Tibial nerve (tissue), 4 donors: ENCODE measurements around the gene NPR3. TPM values are rescaled to one million over a fixed set of nuclear protein-coding genes. Genes with fewer than 3 reads are reported as not detected.

Source experiments
- DNase-seq, 2 donors: peaks; one replicate each; pipeline ENCODE4 v3.0.0-alpha.2; 2019; ENCODE audit warnings: low spot score in 2 of 2
- H3K27ac ChIP-seq, 4 donors: fragments of 200-600 bp; sonication (generic) in 3 of 4; one replicate each; pipeline ENCODE4 v1.5.1; 2017 to 2019; ENCODE audit warnings: mild to moderate bottlenecking in 1 of 4
- H3K27me3 ChIP-seq, 2 donors: fragments of 200-600 bp; sonication (generic) in 1 of 2; one replicate each; pipeline versions ENCODE4 v1.5.1 to v1.6.0; 2017 to 2019
- H3K36me3 ChIP-seq, 3 donors: fragments of 200-600 bp; sonication (generic); one replicate each; pipeline ENCODE4 v1.5.1; 2018 to 2019
- H3K4me1 ChIP-seq, 4 donors: fragments of 200-600 bp; sonication (generic) in 3 of 4; one replicate each; pipeline ENCODE4 v1.5.1; 2017 to 2019
- H3K4me3 ChIP-seq, 4 donors: fragments of 200-600 bp; sonication (generic) in 3 of 4; one replicate each; pipeline ENCODE4 v1.5.1; 2017 to 2019; ENCODE audit warnings: mild to moderate bottlenecking in 1 of 4, moderate library complexity in 1 of 4
- H3K9me3 ChIP-seq, 4 donors: fragments of 200-600 bp; sonication (generic) in 3 of 4; one replicate each; pipeline ENCODE4 v1.5.1; 2017 to 2019
- CTCF ChIP-seq, 5 experiments: fragments of 200-600 bp in 3 of 5; fragments of 450-650 bp in 2 of 5; sonication (generic) in 3 of 5; IDR thresholded peaks; one replicate each; pipeline ENCODE4 v1.5.1; 2016 to 2019; ENCODE audit warnings: antibody characterized with exemption in 5 of 5, mild to moderate bottlenecking in 3 of 5, moderate library complexity in 2 of 5
- EP300 ChIP-seq, 2 donors: sonication (generic); formaldehyde crosslinking; IDR thresholded peaks; one replicate each; pipeline ENCODE4 v1.6.1; 2017; ENCODE audit warnings: antibody characterized with exemption in 2 of 2, mild to moderate bottlenecking in 1 of 2
- POLR2A ChIP-seq, 2 donors: fragments of 450-650 bp; IDR thresholded peaks; one replicate each; pipeline ENCODE4 v1.6.1; 2017; ENCODE audit warnings: antibody characterized with exemption in 2 of 2, mild to moderate bottlenecking in 2 of 2, moderate library complexity in 2 of 2
- WGBS, 2 donors: methylation state at CpG; one replicate each; pipeline ENCODE4 v1.1.5; 2018; 5-methylcytosine and 5-hydroxymethylcytosine counted together
- total RNA-seq, 4 donors: library from RNA; depleted of rRNA; stranded (reverse); fragments of >200 nt; gene quantifications; one replicate each; pipeline ENCODE4 v1.1.0, GENCODE V29; 2016

Gene NPR3
- total RNA-seq, 4 donors from 2014 or later, result 10.8 to 81.5 (median 32.5) TPM

GRCh38 chr5:32771037-32771436, 59.9 kb downstream of the NPR3 start:
- Histone ChIP-seq H3K27ac (no peak overlapping the region), H3K4me1 (no peaks in the 10 kb centered on the region), H3K4me3 (no peak overlapping the region), H3K9me3 (no peaks in the 10 kb centered on the region), H3K36me3 (no peaks in the 10 kb centered on the region), H3K27me3 (no peaks in the 10 kb centered on the region)
- no peak for DNase-seq
- WGBS, 2 donors, result 81% methylated on average over 9 of the region's 9 CpGs
- TF ChIP-seq EP300 (IDR thresholded peaks at IDR 0.05) (no peak), POLR2A (IDR thresholded peaks at IDR 0.05) (no peak), CTCF (IDR thresholded peaks at IDR 0.05) (no peak)

GRCh38 chr5:32773944-32774343, 62.8 kb downstream of the NPR3 start:
- H3K27ac ChIP-seq, result no peak overlapping the region
- TF ChIP-seq POLR2A (IDR thresholded peaks at IDR 0.05) (no peak), EP300 (IDR thresholded peaks at IDR 0.05) (no peak), CTCF (IDR thresholded peaks at IDR 0.05) (no peak)
- WGBS, 2 donors, result 86 to 100% methylated on average over 1 of the region's 1 CpG
- no peak overlapping the region for H3K4me3 ChIP-seq
- H3K9me3 ChIP-seq, result no peaks in the 10 kb centered on the region
- H3K4me1 ChIP-seq, result no peaks in the 10 kb centered on the region
- H3K36me3 ChIP-seq, result no peaks in the 10 kb centered on the region
- H3K27me3 ChIP-seq, result no peaks in the 10 kb centered on the region
- no peak for DNase-seq

- Histone ChIP-seq H3K36me3 (no peaks in the 10 kb centered on the region), H3K27ac (no peak overlapping the region), H3K27me3 (no peaks in the 10 kb centered on the region), H3K9me3 (no peaks in the 10 kb centered on the region), H3K4me3 (no peak overlapping the region), H3K4me1 (peaks cover 0 to 9% (median 0%) of the 10 kb centered on the region in 4 donors)
- no peak for DNase-seq
- TF ChIP-seq EP300 (IDR thresholded peaks at IDR 0.05) (no peak), POLR2A (IDR thresholded peaks at IDR 0.05) (no peak), CTCF (IDR thresholded peaks at IDR 0.05) (no peak)
Measured at GRCh38 chr5:32776200-32776599, 65.1 kb downstream of the NPR3 start.

- H3K9me3 ChIP-seq, result no peaks in the 10 kb centered on the region
- H3K36me3 ChIP-seq, result no peaks in the 10 kb centered on the region
- no peak for DNase-seq
- 94 to 96% methylated on average over 2 of the region's 2 CpGs for whole genome bisulfite sequencing, 2 donors
- H3K27ac ChIP-seq, result no peak overlapping the region
- no peak overlapping the region for H3K4me3 ChIP-seq
- TF ChIP-seq CTCF (IDR thresholded peaks at IDR 0.05) (no peak), POLR2A (IDR thresholded peaks at IDR 0.05) (no peak), EP300 (IDR thresholded peaks at IDR 0.05) (no peak)
- peaks cover 0 to 9% (median 0%) of the 10 kb centered on the region in 4 donors for H3K4me1 ChIP-seq
- no peaks in the 10 kb centered on the region for H3K27me3 ChIP-seq
Measured at GRCh38 chr5:32777222-32777621, 66.1 kb downstream of the NPR3 start.

- Histone ChIP-seq H3K9me3 (no peaks in the 10 kb centered on the region), H3K27me3 (no peaks in the 10 kb centered on the region), H3K4me3 (no peak overlapping the region), H3K27ac (no peak overlapping the region), H3K36me3 (no peaks in the 10 kb centered on the region), H3K4me1 (peaks cover 0 to 9% (median 0%) of the 10 kb centered on the region in 4 donors)
- 90 to 97% methylated on average over 2 of the region's 2 CpGs for WGBS, 2 donors
- no peak for DNase-seq
- TF ChIP-seq EP300 (IDR thresholded peaks at IDR 0.05) (no peak), CTCF (IDR thresholded peaks at IDR 0.05) (no peak), POLR2A (IDR thresholded peaks at IDR 0.05) (no peak)
Measured at GRCh38 chr5:32777733-32778132, 66.6 kb downstream of the NPR3 start.
